Neuronal stem cell (in vitro differentiated cells): ENCODE results near the gene BPI.

Experiments
- DNase-seq: peaks from one replicate; pipeline ENCODE4 v3.0.0-alpha.2; 2013; ENCODE audit warnings: low spot score
- H2AFZ ChIP-seq: one replicate; pipeline ENCODE4 v1.6.1; 2013; ENCODE audit warnings: mild to moderate bottlenecking, low read length, inconsistent platforms
- H2AK5ac ChIP-seq: 2 replicates; pipeline ENCODE4 v1.6.1; 2013; ENCODE audit warnings: low read depth, mild to moderate bottlenecking, inconsistent platforms, low read length, moderate library complexity, mixed read lengths
- H2BK120ac ChIP-seq: 2 replicates; pipeline ENCODE4 v1.6.1; 2013; ENCODE audit warnings: low read depth, mild to moderate bottlenecking, inconsistent platforms, low read length, moderate library complexity, mixed read lengths
- H2BK12ac ChIP-seq: one replicate; pipeline ENCODE4 v1.6.1; 2013; ENCODE audit warnings: low read length, inconsistent platforms
- H2BK15ac ChIP-seq: 2 replicates; pipeline ENCODE4 v1.6.1; 2013; ENCODE audit warnings: mild to moderate bottlenecking, low read length, inconsistent platforms, mixed read lengths
- H2BK5ac ChIP-seq: one replicate; pipeline ENCODE4 v1.6.1; 2013; ENCODE audit warnings: inconsistent platforms, mild to moderate bottlenecking, low read length, moderate library complexity
- H3K14ac ChIP-seq: one replicate; pipeline ENCODE4 v1.6.1; 2013; ENCODE audit warnings: low read length, inconsistent platforms
- H3K18ac ChIP-seq: 2 replicates; pipeline ENCODE4 v1.6.1; 2013; ENCODE audit warnings: low read length, inconsistent platforms
- H3K23ac ChIP-seq: 2 replicates; pipeline ENCODE4 v1.6.1; 2013; ENCODE audit warnings: low read depth, mild to moderate bottlenecking, mixed read lengths, low read length, inconsistent platforms; ENCODE audit not compliant: poor library complexity
- H3K27ac ChIP-seq: replicated peaks from 3 replicates; pipeline ENCODE4 v1.5.1; 2013; ENCODE audit warnings: low read length, inconsistent platforms
- H3K27me3 ChIP-seq, 3 experiments: 2 replicates each; pipeline ENCODE4 v1.6.1; 2013; ENCODE audit warnings: low read length in 3 of 3, mild to moderate bottlenecking in 2 of 3, inconsistent platforms in 1 of 3, low read depth in 1 of 3, mixed read lengths in 1 of 3, moderate library complexity in 1 of 3; ENCODE audit not compliant: control insufficient read depth in 3 of 3, insufficient read depth in 3 of 3
- H3K36me3 ChIP-seq, 2 donors: replicated peaks in 1 of 2; 2 replicates each; pipeline ENCODE4 v1.6.1; 2013; ENCODE audit warnings: low read length in 2 of 2; ENCODE audit not compliant: control insufficient read depth in 2 of 2, insufficient read depth in 2 of 2
- H3K4ac ChIP-seq: 2 replicates; pipeline ENCODE4 v1.6.1; 2013; ENCODE audit warnings: inconsistent platforms, mild to moderate bottlenecking, low read length, moderate library complexity
- H3K4me1 ChIP-seq, 2 donors: 1 replicate in 1 of 2; 2 replicates in 1 of 2; pipeline ENCODE4 v1.6.1; 2013; ENCODE audit warnings: low read length in 2 of 2, low read depth in 1 of 2; ENCODE audit not compliant: control insufficient read depth in 2 of 2, insufficient read depth in 1 of 2
- H3K4me2 ChIP-seq: one replicate; pipeline ENCODE4 v1.6.1; 2013; ENCODE audit warnings: mild to moderate bottlenecking, low read length, inconsistent platforms; ENCODE audit not compliant: insufficient read depth, poor library complexity, severe bottlenecking
- H3K4me3 ChIP-seq, 2 donors: 2 replicates each; pipeline ENCODE4 v1.5.1; 2013; ENCODE audit warnings: low read length in 2 of 2, mild to moderate bottlenecking in 2 of 2, inconsistent platforms in 1 of 2, moderate library complexity in 1 of 2
- H3K79me1 ChIP-seq: one replicate; pipeline ENCODE4 v1.6.1; 2013; ENCODE audit warnings: low read depth, mild to moderate bottlenecking, inconsistent platforms, low read length, moderate library complexity
- H3K9ac ChIP-seq: one replicate; pipeline ENCODE4 v1.6.1; 2013; ENCODE audit warnings: mild to moderate bottlenecking, low read depth, low read length, inconsistent platforms; ENCODE audit not compliant: poor library complexity
- H3K9me3 ChIP-seq, 2 donors: replicated peaks in 1 of 2; 2 replicates each; pipeline versions ENCODE3 to v1.6.1; 2013; ENCODE audit warnings: low read length in 2 of 2, mild to moderate bottlenecking in 2 of 2, inconsistent platforms in 1 of 2, low read depth in 1 of 2, mixed read lengths in 1 of 2, moderate library complexity in 1 of 2; ENCODE audit not compliant: control insufficient read depth in 2 of 2, insufficient read depth in 1 of 2
- H4K8ac ChIP-seq: one replicate; pipeline ENCODE4 v1.6.1; 2013; ENCODE audit warnings: low read depth, mild to moderate bottlenecking, inconsistent platforms, low read length, moderate library complexity
- H4K91ac ChIP-seq: one replicate; pipeline ENCODE4 v1.6.1; 2013; ENCODE audit warnings: low read length, low read depth, mild to moderate bottlenecking, inconsistent platforms; ENCODE audit not compliant: poor library complexity
- WGBS, 2 donors: extraction: QIAGEN DNeasy Blood & Tissue Kit; methylation state at CpG; one replicate each; pipeline ENCODE4 v1.1.7; 2013; ENCODE audit warnings: missing lambda C conversion rate in 2 of 2, mixed read lengths in 1 of 2; ENCODE audit not compliant: insufficient read length in 2 of 2, insufficient replicate concordance in 1 of 2; ENCODE audit errors: extremely low coverage in 2 of 2; 5-methylcytosine and 5-hydroxymethylcytosine counted together

The BPI gene

GRCh38 chr20:38353316-38353715, 49.4 kb downstream of the BPI start:
- Histone ChIP-seq H3K27me3 (peaks cover 0 to 7% (median 0%) of the 10 kb centered on the region in 3 experiments), H3K23ac (no peak overlapping the region), H3K9ac (no peak overlapping the region), H4K8ac (no peak overlapping the region), H3K14ac (no peak overlapping the region), H3K18ac (no peak overlapping the region), H2BK120ac (no peak overlapping the region), H2AK5ac (no peak overlapping the region), H3K36me3 (no peaks in the 10 kb centered on the region), H2BK5ac (no peak overlapping the region), H3K4me2 (no peak overlapping the region), H3K4me1 (no peaks in the 10 kb centered on the region), H3K9me3 (no peaks in the 10 kb centered on the region), H4K91ac (no peak overlapping the region), H2BK12ac (no peak overlapping the region), H3K4me3 (no peak overlapping the region), H2BK15ac (no peak overlapping the region), H3K4ac (no peak overlapping the region), H3K79me1 (no peaks in the 10 kb centered on the region), H3K27ac (no peak overlapping the region), H2AFZ (no peak overlapping the region)
- no CpG with 5 or more reads among the region's 7 CpGs for WGBS, 2 donors
- DNase-seq: no peak

GRCh38 chr20:38354227-38354626, 50.3 kb downstream of the BPI start:
- H2AFZ ChIP-seq: no peak overlapping the region
- H2BK15ac ChIP-seq: peak overlapping the region; percentile 70
- no peak overlapping the region for H2BK5ac ChIP-seq
- H3K27me3 ChIP-seq: peaks cover 0 to 7% (median 0%) of the 10 kb centered on the region in 3 experiments
- H3K18ac ChIP-seq: no peak overlapping the region
- H3K4ac ChIP-seq: no peak overlapping the region
- H2AK5ac ChIP-seq: no peak overlapping the region
- H3K14ac ChIP-seq: no peak overlapping the region
- WGBS, 2 donors: no CpG with 5 or more reads among the region's 10 CpGs
- no peak overlapping the region for H4K8ac ChIP-seq
- no peak overlapping the region for H3K4me2 ChIP-seq
- H3K4me1 ChIP-seq: no peaks in the 10 kb centered on the region
- H2BK120ac ChIP-seq: no peak overlapping the region
- H3K79me1 ChIP-seq: no peaks in the 10 kb centered on the region
- no peaks in the 10 kb centered on the region for H3K9me3 ChIP-seq
- H3K9ac ChIP-seq: no peak overlapping the region
- H3K23ac ChIP-seq: peak overlapping the region; percentile 57
- H2BK12ac ChIP-seq: peak overlapping the region; percentile 69
- H3K4me3 ChIP-seq: no peak overlapping the region
- H4K91ac ChIP-seq: no peak overlapping the region
- DNase-seq: no peak
- H3K27ac ChIP-seq: no peak overlapping the region
- H3K36me3 ChIP-seq: no peaks in the 10 kb centered on the region

GRCh38 chr20:38355161-38356012, 51.4 kb downstream of the BPI start:
- Histone ChIP-seq H3K36me3 (no peaks in the 10 kb centered on the region), H3K9ac (no peak overlapping the region), H2BK5ac (no peak overlapping the region), H3K4me2 (no peak overlapping the region), H2BK12ac (peak overlapping the region; percentile 60), H4K8ac (no peak overlapping the region), H3K27me3 (peaks cover 0 to 7% (median 0%) of the 10 kb centered on the region in 3 experiments), H2BK15ac (no peak overlapping the region), H2AK5ac (peak overlapping the region; percentile 64), H3K79me1 (no peaks in the 10 kb centered on the region), H3K4me3 (no peak overlapping the region), H3K9me3 (no peaks in the 10 kb centered on the region), H3K27ac (no peak overlapping the region), H2BK120ac (no peak overlapping the region), H3K23ac (no peak overlapping the region), H4K91ac (no peak overlapping the region), H3K4me1 (no peaks in the 10 kb centered on the region), H3K18ac (peak overlapping the region; percentile 72), H3K4ac (no peak overlapping the region), H3K14ac (peak overlapping the region; percentile 42), H2AFZ (no peak overlapping the region)
- no CpG with 5 or more reads among the region's 18 CpGs for WGBS, 2 donors
- DNase-seq: no peak

- Histone ChIP-seq H3K14ac (no peak overlapping the region), H2BK15ac (no peak overlapping the region), H3K36me3 (no peaks in the 10 kb centered on the region), H3K18ac (no peak overlapping the region), H3K4me3 (no peak overlapping the region), H3K27ac (no peak overlapping the region), H3K9ac (no peak overlapping the region), H2BK12ac (no peak overlapping the region), H2BK120ac (no peak overlapping the region), H2AK5ac (no peak overlapping the region), H2BK5ac (no peak overlapping the region), H3K4ac (no peak overlapping the region), H2AFZ (no peak overlapping the region), H3K4me2 (no peak overlapping the region), H3K4me1 (no peaks in the 10 kb centered on the region), H4K8ac (no peak overlapping the region), H4K91ac (no peak overlapping the region), H3K27me3 (no peaks in the 10 kb centered on the region), H3K9me3 (no peaks in the 10 kb centered on the region), H3K79me1 (no peaks in the 10 kb centered on the region), H3K23ac (no peak overlapping the region)
- WGBS, 2 donors: no CpG with 5 or more reads among the region's 7 CpGs
- no peak for DNase-seq
These were observed 53.8 kb downstream of the BPI start for GRCh38 chr20:38357653-38358207.
